ENCODE data around the gene MRPL55. TPM values are rescaled to one million over a fixed set of nuclear protein-coding genes. Genes with fewer than 3 reads are reported as not detected.

Gene MRPL55
- total RNA-seq: 53.3 and 61.7 TPM in 2 replicates

- Mint-ChIP-seq H3K36me3 (ENCODE audit: low read depth) (peaks cover 7% of the 10 kb centered on the region), H3K27ac (peak within 1 kb of the TSS; percentile 89), H3K4me3 (peak within 1 kb of the TSS; percentile 87), H3K4me1 (ENCODE audit: low read depth) (peaks cover 28% of the 10 kb centered on the region), H3K9me3 (no peaks in the 10 kb centered on the region), H3K27me3 (ENCODE audit: insufficient read depth) (peaks cover 3% of the 10 kb centered on the region)
- DNase-seq (ENCODE audit: low spot score): peak; percentile 99
- intact Hi-C loops (cut with micrococcal nuclease): loop anchor here (1.0 to 5.0 kb wide), 12 partner anchors 22 to 567 kb away; partner anchors contain the start of gene ARF1
Observed at GRCh38 chr1:228109073-228109961, at the start of gene MRPL55. Gene MRPL55 (minus strand): TSS chr1:228109299. CDS start chr1:228108260, 1,039 bp downstream.

DNA sequence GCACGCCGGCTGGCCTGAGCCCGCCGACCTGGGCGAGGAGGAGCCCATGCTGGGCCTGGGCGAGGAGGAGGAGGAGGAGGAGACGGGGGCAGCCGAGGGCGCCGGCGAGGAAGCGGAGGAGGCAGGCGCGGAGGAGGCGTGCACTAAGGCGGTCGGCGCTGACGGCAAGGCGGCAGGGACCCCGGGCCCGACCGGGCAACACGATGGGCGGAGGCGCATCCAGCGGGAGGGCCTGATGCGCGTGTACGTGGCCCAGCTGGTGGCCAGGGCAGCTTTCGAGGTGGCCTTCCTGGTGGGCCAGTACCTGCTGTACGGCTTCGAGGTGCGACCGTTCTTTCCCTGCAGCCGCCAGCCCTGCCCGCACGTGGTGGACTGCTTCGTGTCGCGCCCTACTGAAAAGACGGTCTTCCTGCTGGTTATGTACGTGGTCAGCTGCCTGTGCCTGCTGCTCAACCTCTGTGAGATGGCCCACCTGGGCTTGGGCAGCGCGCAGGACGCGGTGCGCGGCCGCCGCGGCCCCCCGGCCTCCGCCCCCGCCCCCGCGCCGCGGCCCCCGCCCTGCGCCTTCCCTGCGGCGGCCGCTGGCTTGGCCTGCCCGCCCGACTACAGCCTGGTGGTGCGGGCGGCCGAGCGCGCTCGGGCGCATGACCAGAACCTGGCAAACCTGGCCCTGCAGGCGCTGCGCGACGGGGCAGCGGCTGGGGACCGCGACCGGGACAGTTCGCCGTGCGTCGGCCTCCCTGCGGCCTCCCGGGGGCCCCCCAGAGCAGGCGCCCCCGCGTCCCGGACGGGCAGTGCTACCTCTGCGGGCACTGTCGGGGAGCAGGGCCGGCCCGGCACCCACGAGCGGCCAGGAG is 49.3 kb upstream of the MRPL55 start:
- Mint-ChIP-seq H3K27ac (no peak overlapping the region), H3K27me3 (ENCODE audit: insufficient read depth) (no peaks in the 10 kb centered on the region), H3K4me1 (ENCODE audit: low read depth) (peaks cover 11% of the 10 kb centered on the region), H3K36me3 (ENCODE audit: low read depth) (no peaks in the 10 kb centered on the region), H3K9me3 (no peaks in the 10 kb centered on the region), H3K4me3 (no peak overlapping the region)
- intact Hi-C loops (cut with micrococcal nuclease): no loop called here
- DNase-seq (ENCODE audit: low spot score): no peak

- Mint-ChIP-seq H3K36me3 (ENCODE audit: low read depth) (no peaks in the 10 kb centered on the region), H3K4me3 (no peak overlapping the region), H3K9me3 (no peaks in the 10 kb centered on the region), H3K27me3 (ENCODE audit: insufficient read depth) (no peaks in the 10 kb centered on the region), H3K4me1 (ENCODE audit: low read depth) (peaks cover 11% of the 10 kb centered on the region), H3K27ac (no peak overlapping the region)
- no peak for DNase-seq (ENCODE audit: low spot score)
- intact Hi-C loops (cut with micrococcal nuclease): no loop called here
Observed at GRCh38 chr1:228157729-228158126, 48.6 kb upstream of the MRPL55 start.

DNA sequence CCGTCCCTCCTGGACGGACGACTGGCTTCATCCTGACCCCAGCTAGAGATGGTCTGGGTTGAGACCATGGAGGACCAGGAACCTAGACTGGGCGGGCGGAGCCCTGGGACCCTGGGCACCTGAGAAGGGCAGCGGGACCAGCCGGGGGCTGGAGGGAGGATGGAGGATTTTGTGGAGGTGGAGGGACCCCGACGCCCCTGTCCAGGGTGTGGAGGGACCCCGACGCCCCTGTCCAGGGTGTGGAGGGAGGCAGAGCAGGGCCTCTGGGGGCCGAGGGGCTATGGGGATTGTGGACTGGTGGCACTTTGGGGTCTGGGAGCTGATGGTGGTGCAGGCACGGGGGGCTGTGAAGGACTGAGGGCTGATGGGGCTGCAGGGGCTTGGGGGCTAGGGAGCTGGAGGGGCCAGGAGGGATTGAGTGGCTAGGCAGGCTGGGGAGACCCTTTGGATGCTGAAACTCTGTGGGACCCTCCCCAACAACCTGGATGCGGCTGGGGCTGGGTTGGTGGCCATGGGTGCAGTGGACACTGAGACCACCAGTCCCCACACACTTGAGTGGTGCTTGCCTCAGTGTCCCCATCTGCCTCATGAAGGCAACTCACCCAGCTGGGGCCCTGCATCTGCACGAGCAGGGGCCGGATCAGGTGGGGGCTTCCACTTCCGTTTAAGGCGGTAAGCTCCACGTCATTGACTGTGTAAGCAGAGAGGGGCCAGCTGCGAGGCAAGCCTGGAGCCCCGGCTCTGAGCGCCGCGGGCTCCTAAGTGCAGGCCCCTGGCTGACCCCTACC is 48.0 kb upstream of the MRPL55 start:
- DNase-seq (ENCODE audit: low spot score): no peak
- peaks cover 11% of the 10 kb centered on the region for H3K4me1 Mint-ChIP-seq (ENCODE audit: low read depth)
- no peak overlapping the region for H3K27ac Mint-ChIP-seq
- no peaks in the 10 kb centered on the region for H3K9me3 Mint-ChIP-seq
- H3K27me3 Mint-ChIP-seq (ENCODE audit: insufficient read depth): no peaks in the 10 kb centered on the region
- intact Hi-C loops (cut with micrococcal nuclease): no loop called here
- H3K36me3 Mint-ChIP-seq (ENCODE audit: low read depth): no peaks in the 10 kb centered on the region
- H3K4me3 Mint-ChIP-seq: no peak overlapping the region

DNA sequence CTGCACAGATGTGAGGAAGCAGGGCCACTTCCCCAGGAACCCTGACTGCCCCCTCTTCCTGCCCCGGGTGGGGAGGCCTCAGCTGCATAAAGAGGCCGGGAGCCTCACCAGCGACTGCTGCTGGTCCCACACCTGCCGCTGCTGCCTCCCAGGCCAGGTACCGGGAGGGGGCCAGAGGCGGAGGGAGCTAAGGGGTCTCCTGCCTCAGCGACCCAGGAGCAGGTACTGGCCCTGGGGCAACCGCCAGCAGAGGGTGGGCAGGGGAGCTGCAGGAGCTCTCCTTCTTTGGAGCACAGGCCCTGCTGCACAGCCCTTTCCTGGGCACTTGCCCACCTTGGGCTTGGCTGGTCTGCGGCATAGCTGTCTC is 47.4 kb upstream of the MRPL55 start:
- no peak for DNase-seq (ENCODE audit: low spot score)
- intact Hi-C loops (cut with micrococcal nuclease): no loop called here
- Mint-ChIP-seq H3K27me3 (ENCODE audit: insufficient read depth) (no peaks in the 10 kb centered on the region), H3K4me1 (ENCODE audit: low read depth) (peaks cover 11% of the 10 kb centered on the region), H3K27ac (no peak overlapping the region), H3K9me3 (no peaks in the 10 kb centered on the region), H3K36me3 (ENCODE audit: low read depth) (no peaks in the 10 kb centered on the region), H3K4me3 (no peak overlapping the region)

GRCh38 chr1:228155596-228156514 is 46.8 kb upstream of the MRPL55 start:
- Mint-ChIP-seq H3K9me3 (no peaks in the 10 kb centered on the region), H3K4me1 (ENCODE audit: low read depth) (peaks cover 11% of the 10 kb centered on the region), H3K4me3 (no peak overlapping the region), H3K36me3 (ENCODE audit: low read depth) (no peaks in the 10 kb centered on the region), H3K27ac (no peak overlapping the region), H3K27me3 (ENCODE audit: insufficient read depth) (no peaks in the 10 kb centered on the region)
- intact Hi-C loops (cut with micrococcal nuclease): no loop called here
- no peak for DNase-seq (ENCODE audit: low spot score)

DNA sequence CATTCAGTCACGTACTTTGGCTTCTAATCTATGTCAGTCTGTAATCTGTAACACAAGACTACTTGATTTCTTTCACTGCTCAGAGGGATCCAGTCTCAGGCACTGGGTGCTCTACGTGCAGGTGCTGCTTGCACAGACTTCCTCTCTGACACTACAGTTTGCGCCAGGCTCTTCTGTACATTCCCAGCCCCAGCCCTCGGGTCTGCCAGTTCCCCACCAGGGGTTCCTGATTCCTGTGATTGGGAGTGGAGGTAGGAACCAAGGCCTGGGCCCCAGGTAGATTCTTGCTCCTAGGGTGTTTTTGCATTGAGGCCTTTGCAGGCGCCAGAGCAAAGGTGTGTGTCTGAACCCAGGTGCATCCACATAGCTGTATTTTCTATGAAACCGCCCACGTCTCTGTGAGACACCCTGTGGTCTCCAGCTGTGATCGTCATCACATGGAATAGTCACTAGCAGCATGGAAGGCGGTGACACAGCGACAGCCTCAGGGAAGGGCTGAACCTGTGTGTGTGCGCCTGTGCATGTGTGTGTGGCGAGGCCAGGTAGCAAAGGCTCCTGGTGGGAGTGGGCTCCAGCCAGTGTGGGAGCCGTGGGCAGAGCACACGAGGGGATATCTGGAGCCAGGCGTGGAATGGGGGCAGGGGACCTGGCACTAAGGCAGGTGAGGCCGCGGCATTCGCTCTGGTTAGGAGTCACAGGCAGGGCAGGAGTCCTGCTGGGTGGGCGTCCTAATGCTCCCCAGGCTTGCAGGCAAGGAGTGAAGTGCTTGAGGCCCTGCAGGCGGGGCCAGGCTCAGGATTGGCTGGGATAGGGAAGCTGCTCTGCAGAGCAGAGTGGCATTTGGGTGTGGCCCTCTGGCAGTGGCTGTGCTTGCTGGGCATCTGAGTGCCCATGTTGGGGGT is 45.8 kb upstream of the MRPL55 start:
- H3K27ac Mint-ChIP-seq: peak overlapping the region; percentile 82
- H3K4me1 Mint-ChIP-seq (ENCODE audit: low read depth): peaks cover 11% of the 10 kb centered on the region
- no peaks in the 10 kb centered on the region for H3K36me3 Mint-ChIP-seq (ENCODE audit: low read depth)
- H3K9me3 Mint-ChIP-seq: no peaks in the 10 kb centered on the region
- intact Hi-C loops (cut with micrococcal nuclease): no loop called here
- H3K27me3 Mint-ChIP-seq (ENCODE audit: insufficient read depth): no peaks in the 10 kb centered on the region
- no peak overlapping the region for H3K4me3 Mint-ChIP-seq
- no peak for DNase-seq (ENCODE audit: low spot score)

DNA sequence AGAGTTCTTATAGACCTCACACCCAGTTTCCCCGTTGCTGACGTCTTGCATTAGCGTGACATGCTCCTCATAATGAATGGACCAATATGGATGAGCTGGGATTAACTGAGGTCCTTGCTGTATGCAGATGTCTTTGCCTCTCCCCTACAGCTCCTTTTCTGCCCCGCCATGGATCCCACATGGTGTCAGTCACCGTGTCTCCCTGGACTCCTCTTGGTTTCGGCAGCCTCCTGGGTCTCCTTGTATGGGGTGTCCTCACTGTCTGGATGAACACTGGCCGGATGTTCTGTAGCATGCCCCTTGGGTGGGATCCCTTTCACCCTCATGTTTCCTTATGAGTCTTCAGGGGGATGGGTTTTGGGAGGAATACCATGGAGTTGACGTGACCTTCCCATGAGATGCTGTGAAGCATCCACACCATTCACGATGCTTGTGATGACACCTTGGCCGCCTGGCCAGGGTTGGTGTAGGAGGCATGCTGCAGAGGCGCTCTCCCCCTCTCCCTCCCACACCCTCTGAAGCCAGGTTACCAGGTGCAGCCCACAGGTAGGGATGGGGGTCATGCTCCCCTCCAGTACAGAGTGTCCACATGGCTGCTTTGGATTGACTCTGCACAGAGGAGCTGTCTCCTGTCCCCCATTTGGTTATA is 45.0 kb upstream of the MRPL55 start:
- no peak for DNase-seq (ENCODE audit: low spot score)
- intact Hi-C loops (cut with micrococcal nuclease): no loop called here
- no peak overlapping the region for H3K4me3 Mint-ChIP-seq
- no peak overlapping the region for H3K27ac Mint-ChIP-seq
- H3K36me3 Mint-ChIP-seq (ENCODE audit: low read depth): no peaks in the 10 kb centered on the region
- peaks cover 11% of the 10 kb centered on the region for H3K4me1 Mint-ChIP-seq (ENCODE audit: low read depth)
- H3K9me3 Mint-ChIP-seq: no peaks in the 10 kb centered on the region
- H3K27me3 Mint-ChIP-seq (ENCODE audit: insufficient read depth): no peaks in the 10 kb centered on the region

- H3K4me1 Mint-ChIP-seq (ENCODE audit: low read depth): peaks cover 11% of the 10 kb centered on the region
- intact Hi-C loops (cut with micrococcal nuclease): no loop called here
- H3K9me3 Mint-ChIP-seq: no peaks in the 10 kb centered on the region
- DNase-seq (ENCODE audit: low spot score): no peak
- no peaks in the 10 kb centered on the region for H3K36me3 Mint-ChIP-seq (ENCODE audit: low read depth)
- H3K4me3 Mint-ChIP-seq: no peak overlapping the region
- no peak overlapping the region for H3K27ac Mint-ChIP-seq
- H3K27me3 Mint-ChIP-seq (ENCODE audit: insufficient read depth): no peaks in the 10 kb centered on the region
Observed at GRCh38 chr1:228152918-228153258, 43.8 kb upstream of the MRPL55 start.

GRCh38 chr1:228152097-228152917 is 43.2 kb upstream of the MRPL55 start:
- H3K27me3 Mint-ChIP-seq (ENCODE audit: insufficient read depth): no peaks in the 10 kb centered on the region
- H3K4me1 Mint-ChIP-seq (ENCODE audit: low read depth): peaks cover 11% of the 10 kb centered on the region
- no peak overlapping the region for H3K27ac Mint-ChIP-seq
- intact Hi-C loops (cut with micrococcal nuclease): no loop called here
- no peak overlapping the region for H3K4me3 Mint-ChIP-seq
- DNase-seq (ENCODE audit: low spot score): no peak
- no peaks in the 10 kb centered on the region for H3K36me3 Mint-ChIP-seq (ENCODE audit: low read depth)
- no peaks in the 10 kb centered on the region for H3K9me3 Mint-ChIP-seq
